Spinal cord (tissue), 10 donors: ENCODE results near the gene XXYLT1. TPM values are rescaled to one million over a fixed set of nuclear protein-coding genes. Genes with fewer than 3 reads are reported as not detected.

Experiments
- DNase-seq, 6 donors: peaks; one replicate each; pipeline versions ENCODE4 v3.0.0 to v3.0.0-alpha.2; 2013 to 2015; ENCODE audit warnings: low spot score in 6 of 6, low read depth in 4 of 6
- H3K27ac ChIP-seq: one replicate; pipeline ENCODE4 v1.5.1; 2013; ENCODE audit warnings: low read depth, low read length, control low read depth
- H3K27me3 ChIP-seq: one replicate; pipeline ENCODE4 v1.6.1; 2013; ENCODE audit warnings: low read length; ENCODE audit not compliant: control insufficient read depth, insufficient read depth
- H3K36me3 ChIP-seq: one replicate; pipeline ENCODE4 v1.6.1; 2013; ENCODE audit warnings: low read length; ENCODE audit not compliant: control insufficient read depth, insufficient read depth
- H3K4me1 ChIP-seq: one replicate; pipeline ENCODE4 v1.6.1; 2013; ENCODE audit warnings: low read length; ENCODE audit not compliant: control insufficient read depth, insufficient read depth
- H3K4me3 ChIP-seq: one replicate; pipeline ENCODE4 v1.5.1; 2013; ENCODE audit warnings: low read depth, low read length, control low read depth
- H3K9me3 ChIP-seq: one replicate; pipeline ENCODE4 v1.6.1; 2013; ENCODE audit warnings: low read length; ENCODE audit not compliant: control insufficient read depth, insufficient read depth
- WGBS: methylation state at CpG from one replicate; pipeline ENCODE4 v1.1.5; 2013; ENCODE audit warnings: missing lambda C conversion rate; ENCODE audit not compliant: insufficient coverage; 5-methylcytosine and 5-hydroxymethylcytosine counted together
- polyA plus RNA-seq, 2 donors: library from polyadenylated mRNA; unstranded; fragments of 120-200 nt; gene quantifications; one replicate each; pipeline ENCODE4 v1.2.1, GENCODE V29; 2013; ENCODE audit not compliant: insufficient read length in 2 of 2
- total RNA-seq, 2 donors: library from RNA; depleted of rRNA in 1 of 2; stranded (reverse); fragments of 120-200 nt in 1 of 2; fragments of >200 nt in 1 of 2; gene quantifications; one replicate each; pipeline versions ENCODE4 v1.2.3 to v1.2.4, GENCODE V29; 2013 to 2014
- donor health status: healthy.

The XXYLT1 gene
- total and polyA plus RNA-seq, 4 donors = 28.0 to 47.9 (median 37.5) TPM

DNA sequence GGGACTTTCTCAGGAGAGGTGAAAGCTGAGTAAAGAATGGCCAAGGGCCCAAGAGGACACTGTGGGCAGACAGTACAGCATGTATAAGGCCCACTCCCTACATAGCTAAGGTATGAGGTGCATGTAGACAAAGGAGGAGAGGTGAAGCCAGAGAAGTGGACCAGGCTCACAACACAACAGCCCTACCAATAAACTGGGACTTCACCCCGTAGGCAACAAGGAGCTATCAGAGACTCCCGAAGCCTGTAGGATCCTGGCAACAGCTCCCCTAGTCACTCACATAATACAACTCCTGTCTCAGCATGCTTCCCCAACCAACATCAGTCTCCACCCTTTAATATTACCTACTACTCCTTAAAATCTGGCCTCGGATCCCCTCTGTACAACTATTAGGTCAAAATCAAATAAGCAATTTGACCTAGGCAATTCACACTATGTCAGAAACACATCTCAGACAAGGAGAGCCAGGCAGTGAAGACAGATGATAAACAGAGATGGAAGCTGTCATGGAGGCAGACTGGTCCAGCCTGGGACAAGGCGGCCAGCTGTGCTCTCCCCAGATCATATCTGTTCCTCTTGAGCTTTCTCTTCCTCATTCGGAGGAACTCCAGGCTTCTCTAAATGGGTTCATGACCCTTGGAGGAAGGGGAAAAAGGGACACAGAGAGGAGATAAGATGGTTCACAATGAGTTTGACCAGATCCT, 1.4 kb downstream of the XXYLT1 start:
- peak overlapping the region; percentile 84 for H3K4me3 ChIP-seq
- DNase-seq = no peak
- H3K36me3 ChIP-seq = peaks cover 17% of the 10 kb centered on the region
- no peaks in the 10 kb centered on the region for H3K27me3 ChIP-seq
- 76% methylated on average over 3 of the region's 5 CpGs for WGBS
- H3K27ac ChIP-seq = no peak overlapping the region
- peaks cover 24% of the 10 kb centered on the region for H3K4me1 ChIP-seq
- H3K9me3 ChIP-seq = no peaks in the 10 kb centered on the region

DNA sequence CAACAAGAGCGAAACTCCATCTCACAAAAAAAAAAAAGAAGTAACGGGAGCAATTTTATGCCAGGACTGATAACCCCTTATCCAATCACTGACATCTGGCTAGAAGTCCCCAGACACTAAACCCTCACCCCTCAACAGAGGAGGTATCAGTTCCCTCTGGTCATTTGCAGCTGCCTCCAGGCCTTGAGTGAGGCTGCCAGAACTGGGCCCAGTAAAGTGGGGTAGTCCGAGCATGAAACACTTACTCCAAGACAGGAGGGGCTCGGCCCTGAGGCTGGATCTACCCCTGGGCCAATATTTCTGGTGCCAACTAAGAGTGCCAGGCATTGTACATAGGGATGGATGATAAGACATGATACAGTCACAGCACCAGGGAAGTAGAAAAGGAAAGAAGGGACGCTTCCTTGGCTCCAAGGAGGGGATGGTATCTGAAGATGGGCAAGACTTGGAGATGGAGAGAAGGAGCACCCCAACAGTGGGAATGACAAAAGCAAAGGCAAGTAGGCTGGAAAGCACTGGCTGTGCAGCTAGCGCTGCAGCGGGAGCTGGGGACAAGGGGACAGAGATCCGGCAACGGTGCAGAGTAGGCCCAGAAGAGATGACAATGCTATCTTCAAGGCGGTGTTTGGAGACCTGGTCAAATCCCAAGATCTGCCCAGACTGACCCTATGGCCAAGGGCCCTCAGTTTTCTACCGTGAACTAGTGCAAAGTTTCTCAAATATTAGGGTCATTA, 2.2 kb downstream of the XXYLT1 start:
- Histone ChIP-seq H3K4me3 (no peak overlapping the region), H3K27me3 (no peaks in the 10 kb centered on the region), H3K4me1 (peaks cover 24% of the 10 kb centered on the region), H3K27ac (no peak overlapping the region), H3K36me3 (peaks cover 19% of the 10 kb centered on the region), H3K9me3 (no peaks in the 10 kb centered on the region)
- no peak for DNase-seq
- WGBS = 96% methylated on average over 8 of the region's 11 CpGs

DNA sequence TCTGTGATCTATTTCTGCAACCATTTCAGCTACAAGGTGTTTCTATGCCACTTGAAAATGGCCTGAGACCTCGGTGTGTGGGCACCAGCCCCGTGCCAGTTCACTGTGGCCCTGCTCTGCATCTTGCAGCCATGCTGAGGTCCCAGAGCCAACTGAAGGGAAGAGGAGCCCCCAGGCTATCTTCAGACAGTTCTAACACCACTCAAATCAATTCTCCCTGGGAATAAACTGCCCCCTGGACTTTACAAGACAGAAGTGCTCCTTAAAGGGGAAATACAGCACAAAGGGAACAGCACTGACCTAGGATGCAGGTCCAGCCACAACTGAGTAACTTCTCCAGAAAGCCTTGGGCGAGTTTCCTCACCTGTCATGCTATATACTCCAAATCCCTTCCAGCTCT, 3.9 kb downstream of the XXYLT1 start:
- DNase-seq = no peak
- 91% methylated on average over 3 of the region's 3 CpGs for WGBS
- peaks cover 19% of the 10 kb centered on the region for H3K36me3 ChIP-seq

DNA sequence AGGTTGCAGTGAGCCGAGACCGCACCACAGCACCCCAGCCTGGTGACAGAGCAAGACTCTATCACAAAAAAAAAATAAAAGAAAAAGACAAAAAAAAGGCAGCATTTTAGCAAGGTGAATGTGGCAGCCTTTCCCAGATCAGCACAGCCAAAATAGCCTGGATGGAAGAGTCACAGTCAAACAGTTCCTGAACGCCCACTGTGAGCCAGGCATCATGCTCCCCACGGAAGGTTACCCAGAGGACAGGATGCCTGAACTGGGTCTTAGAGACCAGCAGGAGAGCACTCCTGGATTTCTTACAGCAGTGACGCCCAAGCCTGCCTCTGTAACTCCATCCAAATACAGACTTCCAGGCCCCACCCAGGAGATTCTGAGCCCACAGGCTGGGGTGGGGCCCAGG, 4.5 kb downstream of the XXYLT1 start:
- DNase-seq = no peak
- 81% methylated on average over 2 of the region's 5 CpGs for WGBS
- Histone ChIP-seq H3K27me3 (no peaks in the 10 kb centered on the region), H3K27ac (no peak overlapping the region), H3K9me3 (no peaks in the 10 kb centered on the region), H3K4me1 (peaks cover 21% of the 10 kb centered on the region), H3K36me3 (peaks cover 19% of the 10 kb centered on the region), H3K4me3 (no peak overlapping the region)

More for the DNA sequence above, 3.9 kb downstream of the XXYLT1 start:
- Histone ChIP-seq H3K27ac (no peak overlapping the region), H3K4me1 (peaks cover 24% of the 10 kb centered on the region), H3K4me3 (no peak overlapping the region), H3K9me3 (no peaks in the 10 kb centered on the region), H3K27me3 (no peaks in the 10 kb centered on the region)

DNA sequence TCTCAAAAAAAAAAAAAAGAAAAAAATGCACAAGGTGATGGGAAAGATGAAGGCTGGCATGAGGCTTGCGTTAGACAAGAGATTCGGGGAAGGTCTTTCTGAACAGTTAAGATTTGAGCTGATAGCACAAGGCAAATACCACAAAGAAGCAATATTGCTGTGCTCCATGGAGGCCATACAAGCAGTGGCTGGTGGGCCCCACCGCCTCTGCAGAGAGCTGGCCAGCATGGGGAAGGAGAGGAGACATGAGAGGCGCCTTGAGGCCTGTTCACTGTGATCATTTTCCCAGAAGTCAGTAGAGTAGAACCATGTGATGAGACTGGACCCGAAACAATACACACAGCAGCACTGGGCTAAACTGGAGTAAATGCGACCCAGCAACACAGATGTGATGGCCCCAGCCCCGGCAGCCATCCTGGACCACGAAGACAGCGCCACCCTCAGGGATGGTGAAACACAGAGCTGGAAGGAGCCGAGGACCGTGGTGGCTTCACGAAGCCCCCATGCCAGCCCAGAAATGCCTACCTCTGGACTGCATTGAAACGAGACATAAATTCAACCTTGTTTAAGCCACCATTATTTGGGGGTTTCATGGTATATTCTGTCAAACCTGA, 5.5 kb downstream of the XXYLT1 start:
- H3K9me3 ChIP-seq = no peaks in the 10 kb centered on the region
- H3K36me3 ChIP-seq = peaks cover 19% of the 10 kb centered on the region
- H3K4me3 ChIP-seq = no peak overlapping the region
- 92% methylated on average over 12 of the region's 13 CpGs for WGBS
- H3K27ac ChIP-seq = no peak overlapping the region
- H3K4me1 ChIP-seq = peaks cover 26% of the 10 kb centered on the region
- no peaks in the 10 kb centered on the region for H3K27me3 ChIP-seq
- DNase-seq = no peak

DNA sequence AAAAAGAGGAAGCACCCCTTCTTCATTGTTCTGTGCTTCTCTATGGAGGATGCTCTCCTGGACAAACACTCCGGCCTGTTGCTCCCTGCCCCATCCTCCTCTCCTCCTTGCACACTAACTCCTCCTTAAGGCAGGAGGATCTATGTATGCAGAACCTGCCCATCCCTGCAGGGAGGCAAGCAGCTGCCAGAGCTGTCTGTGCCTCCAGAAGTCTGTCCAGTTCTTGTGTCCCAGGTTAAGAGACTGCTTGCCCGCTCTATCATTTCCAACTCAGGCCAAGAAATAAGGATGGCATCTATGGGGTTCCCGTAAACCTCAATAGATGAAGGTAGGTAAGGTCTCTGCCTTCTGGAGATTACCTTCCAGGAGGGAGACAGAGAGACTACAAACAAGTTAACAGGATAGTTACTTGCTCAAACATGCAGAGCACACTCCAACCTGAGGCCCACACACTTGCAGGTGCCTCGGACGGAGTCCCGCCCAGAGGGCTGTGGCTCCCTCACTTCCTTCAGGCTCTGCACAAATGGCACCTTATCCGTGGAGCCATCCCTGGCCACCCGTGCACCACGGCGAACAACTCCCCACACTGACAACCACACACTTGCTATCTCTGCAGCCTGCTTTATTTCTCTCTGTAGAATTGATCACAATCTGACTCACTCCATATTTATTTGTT, 6.9 kb downstream of the XXYLT1 start:
- 88% methylated on average over 8 of the region's 10 CpGs for WGBS
- Histone ChIP-seq H3K9me3 (no peaks in the 10 kb centered on the region), H3K4me1 (peaks cover 23% of the 10 kb centered on the region), H3K4me3 (no peak overlapping the region), H3K27ac (no peak overlapping the region), H3K36me3 (peaks cover 19% of the 10 kb centered on the region), H3K27me3 (no peaks in the 10 kb centered on the region)
- no peak for DNase-seq

DNA sequence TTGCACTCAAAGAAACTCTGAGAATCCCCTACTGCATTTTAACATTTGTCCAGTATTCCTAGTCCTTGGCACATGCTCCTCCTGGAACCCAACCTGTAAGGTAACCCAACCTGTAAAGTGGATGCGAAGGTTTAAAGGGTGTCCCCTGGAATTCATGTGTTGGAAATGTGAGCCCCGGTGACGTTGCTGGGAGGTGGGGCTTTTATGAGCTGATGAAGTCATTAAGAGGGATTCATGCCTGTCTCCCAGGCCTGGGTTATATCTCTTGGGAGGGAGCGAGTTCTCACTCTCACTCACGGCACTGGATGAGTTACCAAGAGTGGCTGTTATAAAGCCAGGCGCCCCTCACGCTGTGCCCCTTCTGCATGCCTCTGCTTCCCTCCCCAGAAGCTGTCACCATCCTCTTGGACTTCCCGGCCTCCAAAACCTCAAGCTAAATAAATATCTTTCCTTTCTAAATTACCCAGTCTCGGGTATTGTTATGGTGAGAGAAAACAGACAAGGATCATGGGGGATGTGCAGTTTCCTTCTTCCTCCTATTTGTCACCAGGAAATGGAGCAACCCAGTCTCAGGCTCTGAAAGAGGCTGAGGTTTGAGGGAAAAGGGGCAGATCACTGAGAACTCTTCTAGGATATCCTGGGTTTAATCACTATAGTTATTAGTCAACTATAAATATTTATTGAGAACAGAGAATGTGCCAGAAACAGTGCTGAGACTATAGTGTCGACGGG, 7.6 kb downstream of the XXYLT1 start:
- H3K27ac ChIP-seq = no peak overlapping the region
- 86% methylated on average over 6 of the region's 11 CpGs for WGBS

DNA sequence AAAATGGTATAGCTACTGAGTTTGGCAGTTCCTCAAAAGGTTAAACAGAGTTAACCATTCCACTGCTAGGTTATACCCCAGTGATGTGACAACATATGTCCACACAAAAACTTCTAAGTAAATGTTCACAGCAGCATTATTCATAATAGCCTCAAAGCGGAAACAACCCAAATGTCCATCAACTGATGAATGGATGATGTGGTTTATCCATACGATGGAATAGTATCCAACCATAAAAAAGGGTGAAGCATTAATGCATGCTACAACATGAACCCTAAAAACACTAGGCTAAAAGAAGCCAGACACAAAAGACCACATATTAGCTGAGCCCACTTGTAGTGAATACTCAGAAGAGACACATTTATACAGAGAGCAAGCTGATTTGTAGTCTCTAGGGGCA, 9.0 kb downstream of the XXYLT1 start:
- no peak overlapping the region for H3K27ac ChIP-seq
- DNase-seq = no peak
- no peaks in the 10 kb centered on the region for H3K27me3 ChIP-seq
- WGBS = no CpG with 5 or more reads among the region's 2 CpGs
- H3K36me3 ChIP-seq = peaks cover 14% of the 10 kb centered on the region
- peaks cover 40% of the 10 kb centered on the region for H3K4me1 ChIP-seq
- H3K9me3 ChIP-seq = no peaks in the 10 kb centered on the region
- no peak overlapping the region for H3K4me3 ChIP-seq

More for the DNA sequence above, 7.6 kb downstream of the XXYLT1 start:
- no peaks in the 10 kb centered on the region for H3K9me3 ChIP-seq
- no peak for DNase-seq
- H3K36me3 ChIP-seq = peaks cover 16% of the 10 kb centered on the region
- H3K27me3 ChIP-seq = no peaks in the 10 kb centered on the region
- peaks cover 25% of the 10 kb centered on the region for H3K4me1 ChIP-seq
- no peak overlapping the region for H3K4me3 ChIP-seq
